Activated CD4-positive, alpha-beta memory T cell treated with anti-CD3 and anti-CD28 coated beads for 36 hours (primary cell): ENCODE data around the gene VAC14. TPM values are rescaled to one million over a fixed set of nuclear protein-coding genes. Genes with fewer than 3 reads are reported as not detected.
A peak's percentile ranks its signal among the peaks of the same experiment; 100 is the strongest.

Experiments
- CTCF ChIA-PET: fragments of 350-600 bp; sonication (Branson Sonifier 250); formaldehyde crosslinking; loops from one replicate; lab custom pipeline; 2021; ENCODE audit warnings: antibody characterized with exemption, inconsistent platforms; lab: Charles Lee
- POLR2A ChIA-PET: fragments of 350-600 bp; sonication (Branson Sonifier 250); formaldehyde crosslinking; loops from one replicate; lab custom pipeline; 2021; ENCODE audit warnings: antibody characterized with exemption; lab: Charles Lee
- DNase-seq: peaks from one replicate; pipeline ENCODE4 v3.0.0-alpha.2; 2020
- H3K27ac Mint-ChIP-seq: one replicate; pipeline ENCODE4 v1.8.0; 2021; ENCODE audit warnings: mixed read lengths
- H3K27me3 Mint-ChIP-seq: one replicate; pipeline ENCODE4 v1.8.0; 2021; ENCODE audit warnings: mixed read lengths
- H3K36me3 Mint-ChIP-seq: one replicate; pipeline ENCODE4 v1.8.0; 2021; ENCODE audit warnings: mixed read lengths
- H3K4me1 Mint-ChIP-seq: one replicate; pipeline ENCODE4 v1.8.0; 2021; ENCODE audit warnings: low read depth, mixed read lengths
- H3K4me3 Mint-ChIP-seq: one replicate; pipeline ENCODE4 v1.8.0; 2021; ENCODE audit warnings: mild to moderate bottlenecking, mixed read lengths
- H3K9me3 Mint-ChIP-seq: one replicate; pipeline ENCODE4 v1.8.0; 2021; ENCODE audit warnings: mixed read lengths
- intact Hi-C: fragments of 100-400 bp; cut with micrococcal nuclease; formaldehyde crosslinking; loops from one replicate; pipeline ENCODE4 v1.15.1; 2023
- total RNA-seq, 2 experiments: library from RNA; stranded (reverse); gene quantifications; one replicate each; pipeline ENCODE4 v1.2.3, GENCODE V29; 2021

The VAC14 gene
- total RNA-seq, 2 experiments from 2014 or later = 22.2 to 25.0 TPM

DNA sequence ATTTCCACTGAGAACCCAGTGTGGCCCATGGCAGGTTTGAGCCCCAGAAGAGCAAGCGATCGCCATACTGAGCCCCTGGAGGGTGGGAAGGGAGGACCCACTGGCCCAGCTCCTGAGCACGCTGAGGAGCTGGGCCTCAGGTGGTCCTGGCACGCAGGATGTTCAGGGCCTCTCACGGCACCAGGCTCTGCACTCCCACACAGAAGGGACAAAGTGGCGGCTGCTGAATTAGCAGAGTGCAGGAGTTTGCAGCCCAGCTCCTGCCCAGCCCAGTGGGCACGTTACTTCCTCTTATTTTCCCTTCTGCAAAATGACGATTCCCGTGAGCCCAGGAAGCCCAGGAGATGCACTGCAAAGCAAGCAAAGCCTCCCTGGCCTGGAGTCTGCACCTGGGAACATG lies 72.8 kb downstream of the VAC14 start:
- Mint-ChIP-seq H3K9me3 (no peaks in the 10 kb centered on the region), H3K36me3 (peaks cover 16% of the 10 kb centered on the region), H3K4me3 (no peak overlapping the region), H3K27me3 (no peaks in the 10 kb centered on the region), H3K4me1 (no peaks in the 10 kb centered on the region), H3K27ac (no peak overlapping the region)
- intact Hi-C loops = no loop called here
- no peak for DNase-seq
- ChIA-PET CTCF (no interaction called here), POLR2A (no interaction called here)

DNA sequence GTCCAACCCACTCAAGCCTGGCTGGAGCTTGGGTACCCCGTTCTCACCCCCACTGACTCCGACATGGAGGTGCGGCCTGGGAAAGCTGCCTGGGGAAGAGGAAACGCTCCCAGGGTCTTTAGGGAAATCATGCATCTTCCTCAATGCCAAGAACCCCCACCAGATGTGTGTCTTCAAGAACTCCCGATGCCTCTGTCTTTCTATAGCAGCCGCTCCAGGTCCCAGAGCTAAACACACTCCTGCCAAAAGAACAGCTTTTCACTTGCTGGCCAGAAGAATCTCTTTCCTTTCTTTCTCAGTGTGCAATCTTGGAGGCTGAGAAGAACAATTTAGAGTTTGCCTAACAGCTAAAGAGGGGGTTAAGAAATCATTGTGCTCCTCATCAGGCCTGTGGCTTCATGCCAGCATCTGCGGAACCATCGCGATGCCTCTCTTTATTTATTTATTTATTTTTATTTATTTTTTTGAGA lies 74.0 kb downstream of the VAC14 start:
- H3K4me1 Mint-ChIP-seq = no peaks in the 10 kb centered on the region
- H3K9me3 Mint-ChIP-seq = no peaks in the 10 kb centered on the region
- DNase-seq = no peak
- H3K27me3 Mint-ChIP-seq = no peaks in the 10 kb centered on the region
- no peak overlapping the region for H3K4me3 Mint-ChIP-seq
- peaks cover 22% of the 10 kb centered on the region for H3K36me3 Mint-ChIP-seq
- intact Hi-C loops = no loop called here
- ChIA-PET POLR2A (no interaction called here), CTCF (interaction anchor here (0.8 kb wide), 1 partner anchor 44 kb away, joined by 4 read pairs; no protein-coding TSS in a partner anchor)
- no peak overlapping the region for H3K27ac Mint-ChIP-seq

DNA sequence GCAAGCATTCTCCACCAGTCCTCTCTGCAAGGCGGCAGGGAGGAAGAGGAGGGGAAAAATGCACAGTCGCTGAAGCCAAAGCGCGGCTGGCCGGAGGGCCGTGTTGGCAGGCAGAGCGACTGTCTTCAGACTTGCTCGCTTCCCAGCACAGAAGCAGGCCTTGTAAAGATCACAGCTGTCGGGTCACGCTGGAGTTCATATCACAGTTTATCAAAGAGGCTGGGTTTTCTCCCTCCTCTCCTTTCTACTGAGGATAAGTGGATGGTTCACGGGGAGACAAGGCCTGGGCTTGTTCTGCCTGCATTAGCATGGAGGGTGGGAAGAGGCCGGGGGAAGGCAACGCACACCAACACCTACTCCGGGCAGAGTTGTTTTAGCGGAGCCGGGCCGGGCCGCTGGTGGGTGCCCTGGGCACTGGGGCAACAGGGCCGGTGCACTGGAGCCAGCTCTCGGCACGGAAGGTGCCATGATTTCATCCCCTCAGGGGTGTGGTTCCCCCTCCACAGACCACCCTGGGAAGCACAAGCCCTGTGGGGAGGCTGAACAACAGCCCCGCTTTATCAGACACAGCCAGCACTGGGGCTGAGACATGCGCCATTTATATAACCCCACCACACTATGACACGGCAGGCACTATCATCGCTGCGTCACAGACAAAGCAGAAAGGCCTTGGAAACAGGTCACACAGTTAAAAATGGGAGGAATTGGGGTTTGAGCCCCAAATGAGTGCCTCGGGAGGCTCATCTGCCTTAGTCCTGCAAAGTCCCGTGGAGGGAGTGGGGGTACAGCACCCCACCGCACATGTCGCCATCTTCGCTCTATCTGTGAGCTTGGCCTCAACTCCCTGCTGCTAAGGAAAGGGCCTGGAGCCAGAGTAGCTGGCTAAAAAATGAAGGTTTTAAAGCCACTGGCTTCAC lies 74.8 kb downstream of the VAC14 start:
- H3K36me3 Mint-ChIP-seq = peaks cover 24% of the 10 kb centered on the region
- CTCF ChIA-PET = interaction anchor here (0.8 kb wide), 1 partner anchor 45 kb away, joined by 4 read pairs; no protein-coding TSS in a partner anchor
- DNase-seq = no peak
- no peak overlapping the region for H3K27ac Mint-ChIP-seq
- POLR2A ChIA-PET = no interaction called here
- H3K4me3 Mint-ChIP-seq = no peak overlapping the region
- no peaks in the 10 kb centered on the region for H3K27me3 Mint-ChIP-seq
- intact Hi-C loops = no loop called here
- H3K9me3 Mint-ChIP-seq = no peaks in the 10 kb centered on the region
- H3K4me1 Mint-ChIP-seq = no peaks in the 10 kb centered on the region

DNA sequence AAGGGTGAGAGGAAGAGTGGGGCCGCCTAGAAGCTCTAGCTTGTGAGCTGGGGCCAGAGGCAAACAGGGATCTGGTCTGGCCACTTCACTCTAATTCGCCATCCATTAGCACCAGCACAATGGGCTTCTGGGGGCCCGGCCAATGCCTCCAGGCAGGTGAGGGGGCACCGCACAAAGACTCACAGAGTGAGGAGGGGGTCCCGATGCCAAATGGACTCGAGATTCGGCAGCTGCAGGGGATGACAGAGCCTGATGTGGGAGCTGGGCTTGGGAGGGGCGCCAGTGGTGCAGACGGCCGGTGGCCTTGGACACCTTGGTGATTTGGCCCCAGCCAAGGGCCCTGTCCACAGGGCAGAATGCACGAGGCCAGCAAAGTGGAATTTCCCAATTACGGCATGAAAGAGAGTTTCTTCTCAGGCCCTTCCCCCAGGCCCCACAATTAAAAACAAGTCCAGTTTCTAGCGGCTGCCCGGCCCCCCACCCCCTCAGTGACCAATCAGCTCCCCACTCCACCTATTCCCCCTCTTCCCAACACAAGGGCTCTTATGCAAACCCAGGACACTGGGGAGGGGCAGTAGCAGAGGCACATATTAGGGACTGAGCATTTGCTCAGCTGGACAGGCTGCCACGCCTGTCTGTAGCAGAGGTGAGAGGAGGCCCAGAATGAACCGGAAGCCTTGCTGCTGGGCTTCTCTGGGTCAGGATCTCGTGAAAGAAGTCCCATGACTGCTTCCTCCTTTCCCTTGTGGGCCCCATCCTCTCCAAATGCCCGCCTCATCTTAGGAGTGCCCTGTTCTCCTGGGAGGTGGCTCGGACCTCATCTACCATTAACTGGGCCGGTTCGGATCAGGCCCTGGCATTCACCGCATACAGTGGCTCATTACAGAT lies 75.7 kb downstream of the VAC14 start:
- no peak overlapping the region for H3K4me3 Mint-ChIP-seq
- POLR2A ChIA-PET = no interaction called here
- no peak for DNase-seq
- no peaks in the 10 kb centered on the region for H3K9me3 Mint-ChIP-seq
- CTCF ChIA-PET = interaction anchor here (1.4 kb wide), 1 partner anchor 46 kb away, joined by 6 read pairs; no protein-coding TSS in a partner anchor
- H3K27me3 Mint-ChIP-seq = no peaks in the 10 kb centered on the region
- intact Hi-C loops = no loop called here
- peaks cover 27% of the 10 kb centered on the region for H3K36me3 Mint-ChIP-seq
- H3K4me1 Mint-ChIP-seq = peaks cover 2% of the 10 kb centered on the region
- H3K27ac Mint-ChIP-seq = no peak overlapping the region

DNA sequence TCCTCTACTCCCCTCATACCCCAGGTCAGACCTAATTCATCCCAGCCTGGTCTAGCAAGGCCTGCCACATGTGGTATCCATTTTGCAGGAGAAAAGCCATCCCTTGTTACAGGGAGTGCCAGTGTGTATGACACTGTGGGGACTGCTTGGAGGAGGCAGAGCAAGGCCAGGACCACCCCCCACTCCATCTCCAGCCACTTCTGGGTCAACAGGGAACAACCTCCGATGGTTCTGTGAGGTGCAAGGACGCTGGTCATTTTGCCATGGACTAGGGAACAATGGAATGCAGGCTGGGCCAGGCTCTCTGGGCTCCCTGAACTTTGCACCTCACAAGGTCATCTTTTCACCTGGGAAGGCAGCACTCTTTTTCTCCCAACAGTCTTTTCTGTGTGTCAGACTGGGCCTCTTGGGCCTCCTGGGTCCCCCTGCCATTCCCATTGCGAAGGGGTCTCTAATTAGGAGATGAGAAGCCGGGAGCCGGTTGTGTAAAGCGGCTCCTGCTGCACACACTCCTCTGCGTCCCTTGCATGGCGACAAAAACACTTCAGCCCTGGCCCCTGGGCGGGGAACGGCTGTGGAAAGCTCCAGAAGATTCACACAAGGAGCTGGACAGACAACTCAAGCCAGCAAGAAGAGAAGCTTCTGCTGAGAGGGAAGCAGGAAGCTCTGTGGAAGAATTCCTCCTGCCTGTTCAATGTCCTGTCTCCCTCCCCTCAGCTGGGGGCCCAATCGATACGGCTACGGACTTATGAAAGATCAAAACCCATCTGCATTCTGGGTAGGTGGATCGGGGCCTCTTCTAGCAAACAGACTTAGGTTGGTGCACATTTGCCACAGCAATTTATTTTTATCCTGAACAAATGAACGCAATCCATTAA lies 76.6 kb downstream of the VAC14 start:
- DNase-seq = no peak
- CTCF ChIA-PET = interaction anchor here (1.4 kb wide), 1 partner anchor 47 kb away, joined by 6 read pairs; no protein-coding TSS in a partner anchor
- no peaks in the 10 kb centered on the region for H3K9me3 Mint-ChIP-seq
- H3K36me3 Mint-ChIP-seq = peaks cover 24% of the 10 kb centered on the region
- H3K4me3 Mint-ChIP-seq = no peak overlapping the region
- H3K4me1 Mint-ChIP-seq = peaks cover 2% of the 10 kb centered on the region
- intact Hi-C loops = no loop called here
- no peaks in the 10 kb centered on the region for H3K27me3 Mint-ChIP-seq
- H3K27ac Mint-ChIP-seq = no peak overlapping the region
- POLR2A ChIA-PET = no interaction called here

DNA sequence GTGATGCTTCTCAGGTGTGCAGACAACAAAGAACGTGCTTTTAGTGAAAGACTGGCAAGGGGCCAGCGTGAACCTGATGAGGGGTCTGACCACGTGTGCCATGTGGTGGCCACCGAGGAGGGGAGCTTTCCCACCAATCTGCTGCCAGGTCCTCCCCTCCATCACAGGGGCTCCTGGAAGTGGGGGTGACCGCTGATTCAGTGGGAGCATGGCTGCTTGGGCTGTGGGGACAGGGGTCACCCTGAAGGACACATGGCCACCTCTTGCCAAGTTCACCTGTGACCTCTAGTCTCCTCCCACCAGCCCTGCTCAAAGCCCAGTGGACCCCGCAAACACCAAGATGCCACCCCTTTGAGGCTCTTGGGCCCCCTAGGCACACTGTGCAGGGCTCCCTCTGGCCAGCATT lies 77.2 kb downstream of the VAC14 start:
- no peak for DNase-seq
- intact Hi-C loops = no loop called here
- Mint-ChIP-seq H3K27ac (no peak overlapping the region), H3K9me3 (no peaks in the 10 kb centered on the region), H3K4me3 (no peak overlapping the region), H3K27me3 (no peaks in the 10 kb centered on the region), H3K36me3 (peaks cover 22% of the 10 kb centered on the region), H3K4me1 (peaks cover 2% of the 10 kb centered on the region)
- POLR2A ChIA-PET = no interaction called here
- CTCF ChIA-PET = no interaction called here

DNA sequence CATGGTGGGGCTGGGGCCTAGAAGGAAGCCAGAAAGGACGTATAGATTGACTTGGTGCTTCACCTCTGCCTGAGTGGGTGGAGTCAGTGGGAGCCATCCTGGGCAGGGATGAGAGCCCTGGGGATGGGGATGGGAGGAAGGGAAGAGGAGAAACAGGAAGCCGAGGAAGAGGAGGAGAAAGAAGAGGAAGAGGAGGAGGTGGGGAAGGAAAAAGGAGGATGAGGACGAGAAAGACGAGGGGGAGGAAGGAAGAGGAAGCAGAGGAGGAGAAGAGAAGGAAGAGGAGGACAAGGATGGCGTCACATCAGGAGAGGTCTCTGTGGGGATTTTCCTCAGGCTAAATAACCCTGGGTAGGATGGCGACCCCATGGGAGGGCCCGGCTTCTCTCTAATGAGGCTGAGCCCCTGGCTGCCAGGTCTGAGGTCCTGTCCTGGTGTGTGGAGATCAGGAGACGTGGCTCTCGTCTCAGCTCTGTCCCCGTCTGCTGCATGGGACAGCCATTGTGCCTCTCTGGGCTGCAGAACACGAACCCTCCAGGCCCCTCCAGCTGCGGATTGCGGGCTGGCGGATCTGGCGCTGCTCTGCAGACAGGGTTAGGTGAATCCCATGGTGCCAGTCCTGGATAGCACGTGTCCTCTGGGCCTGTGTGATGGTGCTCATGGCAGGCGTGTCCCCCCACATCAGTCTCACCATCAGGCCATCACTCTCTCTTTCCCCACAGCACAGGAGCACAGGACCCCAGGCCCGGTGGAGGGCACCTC lies 79.6 kb downstream of the VAC14 start:
- Mint-ChIP-seq H3K9me3 (no peaks in the 10 kb centered on the region), H3K27ac (peak overlapping the region; percentile 4), H3K27me3 (no peaks in the 10 kb centered on the region), H3K36me3 (peaks cover 22% of the 10 kb centered on the region), H3K4me1 (peaks cover 2% of the 10 kb centered on the region), H3K4me3 (no peak overlapping the region)
- ChIA-PET CTCF (no interaction called here), POLR2A (no interaction called here)
- intact Hi-C loops = no loop called here
- DNase-seq = no peak

DNA sequence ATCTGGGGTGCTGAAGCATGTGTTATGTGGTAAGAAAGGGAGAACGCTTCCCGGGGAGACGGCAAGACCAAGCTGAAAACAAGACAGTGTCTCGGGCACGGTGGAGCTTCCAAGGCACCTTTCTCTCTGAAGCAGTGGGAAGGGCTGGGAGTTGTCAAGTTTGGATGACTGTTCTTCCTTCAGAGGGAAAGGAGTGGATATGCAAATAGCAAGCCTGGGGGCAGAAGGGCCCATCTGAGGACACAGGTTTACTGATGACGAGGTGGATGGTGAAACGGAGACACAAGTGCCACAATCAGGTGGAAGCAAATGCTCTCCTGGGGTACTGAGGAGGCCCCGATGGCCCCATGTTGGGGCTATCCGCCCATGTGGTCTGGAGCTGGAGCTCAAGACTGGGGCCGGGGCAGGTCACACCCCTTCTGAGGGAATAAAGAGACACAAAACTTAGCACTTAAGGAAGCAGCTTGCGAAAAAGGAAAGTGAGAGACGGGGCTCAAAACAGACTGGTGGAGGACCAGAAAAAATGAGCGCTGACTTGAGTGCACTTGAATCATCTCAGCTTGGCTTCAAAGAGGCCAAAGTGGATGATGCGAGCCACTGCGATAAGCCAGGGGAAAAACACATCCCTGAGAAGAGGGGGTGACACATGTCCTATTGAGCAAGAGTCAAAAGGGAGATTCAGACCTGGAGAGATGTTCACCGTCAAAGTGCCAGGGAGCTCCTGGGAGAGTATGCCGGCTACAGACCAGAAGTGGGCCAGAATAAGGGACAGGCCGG lies 80.3 kb downstream of the VAC14 start:
- H3K4me3 Mint-ChIP-seq = no peak overlapping the region
- H3K27me3 Mint-ChIP-seq = no peaks in the 10 kb centered on the region
- DNase-seq = peak; percentile 25
- H3K4me1 Mint-ChIP-seq = peaks cover 2% of the 10 kb centered on the region
- no peaks in the 10 kb centered on the region for H3K9me3 Mint-ChIP-seq
- ChIA-PET POLR2A (no interaction called here), CTCF (no interaction called here)
- peaks cover 22% of the 10 kb centered on the region for H3K36me3 Mint-ChIP-seq
- peak overlapping the region; percentile 4 for H3K27ac Mint-ChIP-seq
- intact Hi-C loops = no loop called here

DNA sequence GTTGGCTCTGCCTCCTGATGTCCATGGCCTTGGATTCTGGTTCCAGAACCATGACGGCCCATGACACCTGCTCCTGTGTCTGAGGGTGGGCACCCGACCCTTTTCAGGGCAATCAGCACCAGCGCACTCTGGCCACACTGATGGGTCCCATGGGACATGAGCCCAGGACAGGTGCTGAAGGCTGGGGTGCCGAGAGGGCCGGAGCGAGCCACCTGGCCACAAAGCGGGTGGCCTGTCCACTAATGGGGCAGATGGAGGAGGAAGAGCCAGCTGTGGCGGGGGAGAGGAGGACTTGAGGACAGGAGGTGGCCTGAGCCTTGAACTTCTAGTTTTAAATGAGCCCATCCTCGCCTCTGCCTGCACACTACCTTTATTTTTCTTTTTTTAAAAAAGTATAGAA lies 83.9 kb downstream of the VAC14 start:
- Mint-ChIP-seq H3K4me3 (no peak overlapping the region), H3K4me1 (peaks cover 2% of the 10 kb centered on the region), H3K36me3 (peaks cover 16% of the 10 kb centered on the region), H3K27ac (no peak overlapping the region), H3K27me3 (no peaks in the 10 kb centered on the region), H3K9me3 (no peaks in the 10 kb centered on the region)
- POLR2A ChIA-PET = no interaction called here
- intact Hi-C loops = no loop called here
- no peak for DNase-seq
- CTCF ChIA-PET = no interaction called here

DNA sequence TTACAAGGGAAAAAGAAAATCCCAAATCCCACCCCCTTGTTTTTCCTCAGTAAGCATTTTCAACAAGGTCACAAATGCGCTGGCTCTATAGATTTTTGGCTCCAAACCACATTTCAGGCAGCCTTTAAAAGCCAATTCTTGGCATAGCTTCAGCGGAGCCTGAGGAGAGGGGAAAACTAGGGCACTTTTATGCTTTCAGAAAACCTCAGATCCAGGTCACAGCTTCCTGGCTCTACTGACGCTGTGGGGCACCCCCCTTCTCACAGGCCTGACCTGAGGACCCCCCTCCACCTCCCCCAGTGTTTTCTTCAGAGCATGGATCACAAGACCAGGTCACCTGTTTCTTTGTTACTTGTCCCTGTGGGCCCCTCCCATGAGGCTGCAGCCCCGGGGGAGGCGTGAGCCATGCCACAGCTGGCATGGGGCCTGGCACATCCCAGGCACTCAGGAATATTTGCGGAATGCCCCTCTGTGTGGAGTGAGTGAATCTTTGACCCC lies 85.0 kb downstream of the VAC14 start:
- peaks cover 10% of the 10 kb centered on the region for H3K36me3 Mint-ChIP-seq
- intact Hi-C loops = no loop called here
- no peak overlapping the region for H3K27ac Mint-ChIP-seq
- no peaks in the 10 kb centered on the region for H3K9me3 Mint-ChIP-seq
- CTCF ChIA-PET = interaction anchor here (1.6 kb wide), 1 partner anchor 55 kb away, joined by 8 read pairs; no protein-coding TSS in a partner anchor
- no peaks in the 10 kb centered on the region for H3K27me3 Mint-ChIP-seq
- H3K4me3 Mint-ChIP-seq = no peak overlapping the region
- H3K4me1 Mint-ChIP-seq = peaks cover 1% of the 10 kb centered on the region
- POLR2A ChIA-PET = no interaction called here
- DNase-seq = no peak
